Spinal cord (tissue), 10 donors: ENCODE results near the gene ABCG8. TPM values are rescaled to one million over a fixed set of nuclear protein-coding genes. Genes with fewer than 3 reads are reported as not detected.

Source experiments
- DNase-seq, 6 donors: peaks; one replicate each; pipeline versions ENCODE4 v3.0.0 to v3.0.0-alpha.2; 2013 to 2015; ENCODE audit warnings: low spot score in 6 of 6, low read depth in 4 of 6
- H3K27ac ChIP-seq: one replicate; pipeline ENCODE4 v1.5.1; 2013; ENCODE audit warnings: low read depth, low read length, control low read depth
- H3K27me3 ChIP-seq: one replicate; pipeline ENCODE4 v1.6.1; 2013; ENCODE audit warnings: low read length; ENCODE audit not compliant: control insufficient read depth, insufficient read depth
- H3K36me3 ChIP-seq: one replicate; pipeline ENCODE4 v1.6.1; 2013; ENCODE audit warnings: low read length; ENCODE audit not compliant: control insufficient read depth, insufficient read depth
- H3K4me1 ChIP-seq: one replicate; pipeline ENCODE4 v1.6.1; 2013; ENCODE audit warnings: low read length; ENCODE audit not compliant: control insufficient read depth, insufficient read depth
- H3K4me3 ChIP-seq: one replicate; pipeline ENCODE4 v1.5.1; 2013; ENCODE audit warnings: low read depth, low read length, control low read depth
- H3K9me3 ChIP-seq: one replicate; pipeline ENCODE4 v1.6.1; 2013; ENCODE audit warnings: low read length; ENCODE audit not compliant: control insufficient read depth, insufficient read depth
- WGBS: methylation state at CpG from one replicate; pipeline ENCODE4 v1.1.5; 2013; ENCODE audit warnings: missing lambda C conversion rate; ENCODE audit not compliant: insufficient coverage; 5-methylcytosine and 5-hydroxymethylcytosine counted together
- polyA plus RNA-seq, 2 donors: library from polyadenylated mRNA; unstranded; fragments of 120-200 nt; gene quantifications; one replicate each; pipeline ENCODE4 v1.2.1, GENCODE V29; 2013; ENCODE audit not compliant: insufficient read length in 2 of 2
- small RNA-seq: library from RNA; depleted of rRNA; stranded (forward); fragments of <200 nt; gene quantifications from one replicate; pipeline ENCODE3, GENCODE V24; 2014; ENCODE audit warnings: low replicate concordance
- total RNA-seq, 2 donors: library from RNA; depleted of rRNA in 1 of 2; stranded (reverse); fragments of 120-200 nt in 1 of 2; fragments of >200 nt in 1 of 2; gene quantifications; one replicate each; pipeline versions ENCODE4 v1.2.3 to v1.2.4, GENCODE V29; 2013 to 2014
- donor health status: healthy.

ABCG8 gene
- total and polyA plus RNA-seq, 4 donors: 0.33 to 1.7 (median 1.2) TPM

GRCh38 chr2:43927442-43927841 is 88.7 kb downstream of the ABCG8 start:
- Histone ChIP-seq H3K27ac (no peak overlapping the region), H3K36me3 (peaks cover 8% of the 10 kb centered on the region), H3K4me3 (no peak overlapping the region), H3K9me3 (no peaks in the 10 kb centered on the region), H3K4me1 (no peaks in the 10 kb centered on the region), H3K27me3 (no peaks in the 10 kb centered on the region)
- no peak for DNase-seq
- WGBS: 100% methylated on average over 3 of the region's 4 CpGs

- WGBS: no CpG with 5 or more reads among the region's 3 CpGs
- no peak overlapping the region for H3K27ac ChIP-seq
- H3K4me1 ChIP-seq: no peaks in the 10 kb centered on the region
- H3K36me3 ChIP-seq: peaks cover 2% of the 10 kb centered on the region
- no peak overlapping the region for H3K4me3 ChIP-seq
- no peak for DNase-seq
- H3K9me3 ChIP-seq: no peaks in the 10 kb centered on the region
- no peaks in the 10 kb centered on the region for H3K27me3 ChIP-seq
These were observed 92.5 kb downstream of the ABCG8 start for GRCh38 chr2:43931293-43931692.

Small RNAs within 50 kb of the gene (small RNA-seq; reads per million reads assigned to genes)
- gene RN7SL455P: not detected
- not detected for gene RNU6-1048P

Other genes starting within 250 kb of the ABCG8 start
- gene THADA, start 242.9 kb upstream of the ABCG8 start, total RNA-seq: 10 to 100 TPM; 21.0 to 44.8 TPM
- 10 to 100 TPM; 16.5 to 21.9 TPM for gene THADA, start 242.9 kb upstream of the ABCG8 start, polyA plus RNA-seq
- gene PLEKHH2, start 201.7 kb upstream of the ABCG8 start, total RNA-seq: 10 to 100 TPM; 14.9 to 19.8 TPM
- 10 to 100 TPM in 1 of 2 donors, 1 to 10 TPM in 1; 9.0 to 16.2 TPM for gene PLEKHH2, start 201.7 kb upstream of the ABCG8 start, polyA plus RNA-seq
- gene C1GALT1C1L, start 162.5 kb upstream of the ABCG8 start, total RNA-seq: 1 to 10 TPM; 1.2 to 1.3 TPM
- gene C1GALT1C1L, start 162.5 kb upstream of the ABCG8 start, polyA plus RNA-seq: 1 to 10 TPM; 1.8 to 2.3 TPM
- 10 to 100 TPM; 51.5 to 56.2 TPM for gene DYNC2LI1, start 64.9 kb upstream of the ABCG8 start, total RNA-seq
- gene DYNC2LI1, start 64.9 kb upstream of the ABCG8 start, polyA plus RNA-seq: 10 to 100 TPM; 47.8 to 49.5 TPM
- gene ABCG5, start 132 bp upstream of the ABCG8 start, total RNA-seq: under 1 TPM; 0.06 to 0.10 TPM
- under 1 TPM; 0.38 to 0.44 TPM for gene ABCG5, start 132 bp upstream of the ABCG8 start, polyA plus RNA-seq
- gene LRPPRC, start 157.0 kb downstream of the ABCG8 start, total RNA-seq: 100 to 1,000 TPM in 1 of 2 donors, 10 to 100 TPM in 1; 71.6 to 132 TPM
- gene LRPPRC, start 157.0 kb downstream of the ABCG8 start, polyA plus RNA-seq: 10 to 100 TPM; 92.0 to 93.0 TPM